PC-3 (cell line): ENCODE data around the gene ZBTB9. TPM values are rescaled to one million over a fixed set of nuclear protein-coding genes. Genes with fewer than 3 reads are reported as not detected.

Experiments used
- ATAC-seq: fragments of 200-7000 bp; cut with Tn5 transposase; 2 replicates; pipeline ENCODE4 v1.9.1; 2020; ENCODE audit warnings: mild to moderate bottlenecking, moderate library complexity
- BruUV-seq: library from RNA; stranded (reverse); fragments of 400-500 nt; replicated peaks from 2 replicates; lab custom pipeline; 2021; lab: Mats Ljungman, UMichigan
- CTCF ChIA-PET: fragments of 300-600 bp; sonication (Branson Sonifier 250); formaldehyde crosslinking; loops from one replicate; lab custom pipeline; 2022; ENCODE audit warnings: antibody characterized with exemption; lab: Charles Lee
- POLR2A ChIA-PET: fragments of 300-600 bp; sonication (Branson Sonifier 250); formaldehyde crosslinking; loops from one replicate; lab custom pipeline; 2022; ENCODE audit warnings: antibody characterized with exemption; ENCODE audit not compliant: unreplicated experiment; lab: Charles Lee
- DNase-seq: peaks from one replicate; pipeline ENCODE4 v3.0.0-alpha.2; 2015
- H2AFZ ChIP-seq: fragments of 300-600 bp; sonication (generic); 2 replicates; pipeline ENCODE4 v1.6.0; 2016; ENCODE audit warnings: antibody characterized with exemption, low read length
- H3F3A ChIP-seq: fragments of 300-600 bp; sonication (generic); one replicate; pipeline ENCODE4 v1.6.0; 2017; ENCODE audit warnings: antibody characterized with exemption, low read length, control low read depth, mild to moderate bottlenecking; ENCODE audit not compliant: unreplicated experiment
- H3K27ac ChIP-seq: fragments of 300-600 bp; sonication (generic); 2 replicates; pipeline ENCODE4 v1.5.1; 2016; ENCODE audit warnings: mild to moderate bottlenecking, low read length
- H3K27me3 ChIP-seq: fragments of 300-600 bp; sonication (generic); 2 replicates; pipeline ENCODE4 v1.6.1; 2016; ENCODE audit warnings: low read length, mixed read lengths
- H3K36me3 ChIP-seq: fragments of 300-600 bp; sonication (generic); 2 replicates; pipeline ENCODE4 v1.6.1; 2016; ENCODE audit warnings: low read depth, mixed run types, low read length, mixed read lengths
- H3K4me1 ChIP-seq: fragments of 300-600 bp; sonication (generic); 2 replicates; pipeline ENCODE4 v1.5.1; 2016; ENCODE audit warnings: low read length; ENCODE audit not compliant: insufficient read depth
- H3K4me2 ChIP-seq: fragments of 300-600 bp; sonication (generic); 2 replicates; pipeline ENCODE4 v1.6.0; 2016; ENCODE audit warnings: low read length
- H3K4me3 ChIP-seq: fragments of 300-600 bp; sonication (generic); 2 replicates; pipeline ENCODE4 v1.5.1; 2016; ENCODE audit warnings: mild to moderate bottlenecking, low read length, mixed read lengths
- H3K79me2 ChIP-seq: fragments of 300-600 bp; sonication (generic); 2 replicates; pipeline ENCODE4 v1.6.1; 2017; ENCODE audit warnings: low read length, mixed read lengths
- H3K9ac ChIP-seq: fragments of 300-600 bp; sonication (generic); 2 replicates; pipeline ENCODE4 v1.6.0; 2016; ENCODE audit warnings: mild to moderate bottlenecking, low read length
- H3K9me2 ChIP-seq: fragments of 300-600 bp; sonication (generic); replicated peaks from 2 replicates; pipeline ENCODE4 v1.6.1; 2016; ENCODE audit warnings: mixed run types, low read length, mixed read lengths
- H3K9me3 ChIP-seq: fragments of 300-600 bp; sonication (generic); 2 replicates; pipeline ENCODE4 v1.6.1; 2016; ENCODE audit warnings: low read length, mixed read lengths
- H4K20me1 ChIP-seq: fragments of 300-600 bp; sonication (generic); 2 replicates; pipeline ENCODE4 v1.6.1; 2016; ENCODE audit warnings: low read length, mixed read lengths
- CTCF ChIP-seq: fragments of 300-600 bp; sonication (generic); conservative IDR thresholded peaks from 2 replicates; pipeline ENCODE4 v1.5.1; 2017; ENCODE audit warnings: antibody characterized with exemption, low read depth, mild to moderate bottlenecking, low read length
- EZH2 ChIP-seq: fragments of 300-600 bp; sonication (generic); IDR thresholded peaks from one replicate; pipeline ENCODE4 v1.6.1; 2017; ENCODE audit warnings: antibody characterized with exemption, mild to moderate bottlenecking, low read length; ENCODE audit not compliant: unreplicated experiment
- EZH2phosphoT487 ChIP-seq: fragments of 300-600 bp; sonication (generic); IDR thresholded peaks from 2 replicates; pipeline ENCODE4 v1.6.1; 2018; ENCODE audit warnings: mild to moderate bottlenecking, antibody characterized with exemption, low read length, borderline replicate concordance
- intact Hi-C: fragments of 100-400 bp; cut with micrococcal nuclease; formaldehyde crosslinking; loops from 2 replicates; pipeline ENCODE4 v1.9.0; 2023
- total RNA-seq: library from RNA; depleted of rRNA; stranded (reverse); fragments of >200 nt; gene quantifications from 2 replicates; pipeline ENCODE4 v1.2.3, GENCODE V29; 2014

ZBTB9 gene
- total RNA-seq, 1 experiment from 2014 or later, result 9.1 TPM

GRCh38 chr6:33432546-33432945 is 21.8 kb upstream of the ZBTB9 start:
- Histone ChIP-seq H3K9me3 (no peaks in the 10 kb centered on the region), H2AFZ (no peak overlapping the region), H3K36me3 (no peaks in the 10 kb centered on the region), H3K9ac (no peak overlapping the region), H4K20me1 (no peaks in the 10 kb centered on the region), H3K9me2 (no peaks in the 10 kb centered on the region), H3F3A (no peaks in the 10 kb centered on the region), H3K79me2 (no peaks in the 10 kb centered on the region), H3K4me2 (no peak overlapping the region), H3K4me1 (peaks cover 9% of the 10 kb centered on the region; the same call in 1 of the 2 replicates), H3K27me3 (no peaks in the 10 kb centered on the region), H3K4me3 (no peak overlapping the region), H3K27ac (no peak overlapping the region)
- DNase-seq (no peak), ATAC-seq (no peak)
- BruUV-seq, result no TSS peak
- TF ChIP-seq EZH2, result no peak
- intact Hi-C loops, result no loop called here
- ChIA-PET CTCF (no interaction called here), POLR2A (no interaction called here)

GRCh38 chr6:33433001-33433543 is 21.3 kb upstream of the ZBTB9 start:
- no peaks in the 10 kb centered on the region for H4K20me1 ChIP-seq
- ATAC-seq (no peak), DNase-seq (no peak)
- H3K9me2 ChIP-seq, result no peaks in the 10 kb centered on the region
- H3K9me3 ChIP-seq, result no peaks in the 10 kb centered on the region
- BruUV-seq, result no TSS peak
- CTCF ChIA-PET, result no interaction called here
- no peak overlapping the region for H2AFZ ChIP-seq
- intact Hi-C loops, result no loop called here
- TF ChIP-seq EZH2phosphoT487 (no peak), CTCF (no peak), EZH2 (no peak)
- no peak overlapping the region for H3K4me3 ChIP-seq
- H3K36me3 ChIP-seq, result no peaks in the 10 kb centered on the region
- peaks cover 8% of the 10 kb centered on the region; the same call in 1 of the 2 replicates for H3K4me1 ChIP-seq
- no peak overlapping the region for H3K9ac ChIP-seq
- H3K79me2 ChIP-seq, result no peaks in the 10 kb centered on the region
- H3F3A ChIP-seq, result no peaks in the 10 kb centered on the region
- H3K4me2 ChIP-seq, result no peak overlapping the region
- no peaks in the 10 kb centered on the region for H3K27me3 ChIP-seq
- H3K27ac ChIP-seq, result no peak overlapping the region
- POLR2A ChIA-PET, result interaction anchor here (0.6 kb wide), 1 partner anchor 69 kb away, joined by 14 read pairs; no protein-coding TSS in a partner anchor

- ATAC-seq, result no peak
- intact Hi-C loops, result no loop called here
- Histone ChIP-seq H3K4me1 (peaks cover 2% of the 10 kb centered on the region; the same call in 1 of the 2 replicates), H3K9me3 (no peaks in the 10 kb centered on the region), H3K9me2 (no peaks in the 10 kb centered on the region), H3K36me3 (no peaks in the 10 kb centered on the region), H3K4me2 (no peak overlapping the region), H3F3A (no peaks in the 10 kb centered on the region), H2AFZ (no peak overlapping the region), H4K20me1 (no peaks in the 10 kb centered on the region), H3K27ac (no peak overlapping the region), H3K27me3 (no peaks in the 10 kb centered on the region), H3K79me2 (no peaks in the 10 kb centered on the region), H3K4me3 (no peak overlapping the region), H3K9ac (no peak overlapping the region)
- ChIA-PET CTCF (no interaction called here), POLR2A (interaction anchor here (0.6 kb wide), 1 partner anchor 69 kb away, joined by 14 read pairs; no protein-coding TSS in a partner anchor)
- BruUV-seq, result no TSS peak
- no peak for DNase-seq
- TF ChIP-seq EZH2 (no peak), EZH2phosphoT487 (no peak), CTCF (no peak)
Observed at GRCh38 chr6:33433544-33434191, 20.7 kb upstream of the ZBTB9 start.
